DOHH2 (cell line): ENCODE results near the gene ZNF280A.

Source experiments
- CTCF ChIP-seq: fragments of 200-600 bp; sonication (generic); IDR thresholded peaks from one replicate; pipeline ENCODE4 v1.5.1; 2014; ENCODE audit warnings: antibody characterized with exemption, mild to moderate bottlenecking, low read depth, low read length; ENCODE audit not compliant: poor library complexity, severe bottlenecking
- EZH2phosphoT487 ChIP-seq: fragments of 200-600 bp; sonication (generic); IDR thresholded peaks from 2 replicates; pipeline ENCODE4 v1.6.1; 2017; ENCODE audit warnings: borderline replicate concordance, mild to moderate bottlenecking, antibody characterized with exemption, low read length, moderate library complexity, mixed read lengths

- TF ChIP-seq CTCF (no peak), EZH2phosphoT487 (no peak)
Measured at GRCh38 chr22:22528780-22529179, 8.7 kb upstream of the ZNF280A start.
